ENCODE data around the gene PLPP4. TPM values are rescaled to one million over a fixed set of nuclear protein-coding genes. Genes with fewer than 3 reads are reported as not detected.
A peak's percentile ranks its signal among the peaks of the same experiment; 100 is the strongest.

The PLPP4 gene
- total RNA-seq, 1 donor from 2014 or later, result not detected

DNA sequence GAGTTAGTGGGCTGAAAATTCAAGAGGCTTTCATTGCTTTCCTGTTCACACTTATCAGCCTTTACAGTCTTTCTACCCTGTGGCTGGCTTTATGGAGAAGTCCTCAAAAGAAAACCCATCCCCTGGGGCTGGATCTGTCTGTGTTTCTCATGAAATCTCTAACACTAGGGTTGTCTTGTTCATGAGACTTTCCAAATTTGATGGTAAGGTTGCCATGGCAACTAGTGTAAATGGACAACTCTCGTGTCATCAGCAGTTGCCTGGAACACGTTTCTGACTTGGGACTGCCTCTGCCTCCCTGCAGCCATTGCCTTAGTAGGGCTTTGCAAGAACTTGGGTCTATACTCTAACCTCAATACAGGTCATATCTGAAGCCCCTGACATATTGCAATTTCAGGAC is 35.8 kb upstream of the PLPP4 start:
- Histone ChIP-seq H3K36me3 (no peaks in the 10 kb centered on the region), H3K9me3 (no peaks in the 10 kb centered on the region), H3K4me3 (no peak overlapping the region), H3K27me3 (no peaks in the 10 kb centered on the region), H3K4me1 (no peaks in the 10 kb centered on the region), H3K27ac (no peak overlapping the region)
- TF ChIP-seq, protein P1, sequence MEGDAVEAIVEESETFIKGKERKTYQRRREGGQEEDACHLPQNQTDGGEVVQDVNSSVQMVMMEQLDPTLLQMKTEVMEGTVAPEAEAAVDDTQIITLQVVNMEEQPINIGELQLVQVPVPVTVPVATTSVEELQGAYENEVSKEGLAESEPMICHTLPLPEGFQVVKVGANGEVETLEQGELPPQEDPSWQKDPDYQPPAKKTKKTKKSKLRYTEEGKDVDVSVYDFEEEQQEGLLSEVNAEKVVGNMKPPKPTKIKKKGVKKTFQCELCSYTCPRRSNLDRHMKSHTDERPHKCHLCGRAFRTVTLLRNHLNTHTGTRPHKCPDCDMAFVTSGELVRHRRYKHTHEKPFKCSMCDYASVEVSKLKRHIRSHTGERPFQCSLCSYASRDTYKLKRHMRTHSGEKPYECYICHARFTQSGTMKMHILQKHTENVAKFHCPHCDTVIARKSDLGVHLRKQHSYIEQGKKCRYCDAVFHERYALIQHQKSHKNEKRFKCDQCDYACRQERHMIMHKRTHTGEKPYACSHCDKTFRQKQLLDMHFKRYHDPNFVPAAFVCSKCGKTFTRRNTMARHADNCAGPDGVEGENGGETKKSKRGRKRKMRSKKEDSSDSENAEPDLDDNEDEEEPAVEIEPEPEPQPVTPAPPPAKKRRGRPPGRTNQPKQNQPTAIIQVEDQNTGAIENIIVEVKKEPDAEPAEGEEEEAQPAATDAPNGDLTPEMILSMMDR (IDR thresholded peaks at IDR 0.05), result no peak
- intact Hi-C loops (cut with DNase I), result no loop called here
- DNase-seq (ENCODE audit: low spot score in 2 of 2), result no peak

DNA sequence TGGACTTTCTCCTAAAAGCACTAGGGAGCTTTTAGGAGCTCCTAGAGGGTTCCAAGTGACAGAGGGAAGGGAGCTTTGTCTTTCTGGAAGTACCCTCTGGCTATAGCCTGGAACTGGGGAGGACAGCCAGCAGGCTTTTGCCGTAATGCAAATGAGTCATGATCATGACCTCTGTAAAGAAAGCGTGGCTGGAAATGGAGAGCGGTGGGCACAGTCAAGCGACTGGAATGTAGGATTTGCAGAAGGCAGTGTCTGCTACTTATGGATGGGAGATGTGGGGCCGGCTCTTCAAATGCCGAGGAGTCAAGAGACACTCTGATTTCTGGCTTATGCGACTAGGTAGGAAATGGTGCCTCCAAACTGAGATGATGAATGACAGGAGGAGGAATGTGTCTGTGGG is 34.6 kb upstream of the PLPP4 start:
- H3K27me3 ChIP-seq, result no peaks in the 10 kb centered on the region
- H3K27ac ChIP-seq, result no peak overlapping the region
- DNase-seq (ENCODE audit: low spot score in 2 of 2), result no peak
- intact Hi-C loops (cut with DNase I), result no loop called here
- no peaks in the 10 kb centered on the region for H3K9me3 ChIP-seq
- H3K4me1 ChIP-seq, result no peaks in the 10 kb centered on the region
- H3K36me3 ChIP-seq, result no peaks in the 10 kb centered on the region
- TF ChIP-seq, protein P1 (IDR thresholded peaks at IDR 0.05), result no peak
- no peak overlapping the region for H3K4me3 ChIP-seq

DNA sequence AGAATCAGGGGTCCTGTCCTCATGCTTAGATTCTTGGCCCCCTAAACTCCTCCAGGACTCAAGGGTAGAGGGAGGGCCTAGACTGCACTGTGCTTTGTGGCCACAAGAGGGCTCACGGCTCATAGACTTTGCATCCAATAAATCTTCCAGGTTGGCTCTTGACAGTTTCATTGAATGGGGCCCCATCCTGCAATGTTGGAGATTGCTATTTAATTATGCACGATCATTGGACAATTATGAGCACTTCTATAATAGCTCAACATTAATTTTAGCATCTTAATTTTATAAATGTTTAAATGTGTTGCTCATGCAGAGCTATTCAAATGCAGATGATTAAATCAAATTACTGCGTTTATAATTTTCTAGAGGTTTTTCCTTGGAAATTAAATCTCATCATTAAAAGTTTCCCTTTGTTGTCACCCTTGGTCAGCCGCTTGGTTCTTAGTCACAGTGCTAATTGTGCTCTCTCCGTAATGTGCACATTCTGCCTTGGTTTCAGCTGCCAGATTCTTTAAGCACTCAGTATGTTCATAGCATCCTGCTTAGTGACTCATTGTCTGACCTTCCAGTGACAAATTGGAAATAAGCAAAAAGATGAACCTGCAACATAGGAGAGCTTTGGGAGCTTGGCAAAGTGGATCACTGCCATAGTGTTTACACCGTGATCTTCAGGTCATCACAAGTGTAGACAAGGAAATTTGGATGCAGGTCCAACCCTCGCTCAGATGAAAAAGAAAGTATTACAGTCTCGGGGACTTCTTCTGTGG is 33.4 kb upstream of the PLPP4 start:
- intact Hi-C loops (cut with DNase I), result no loop called here
- no peak overlapping the region for H3K27ac ChIP-seq
- no peaks in the 10 kb centered on the region for H3K9me3 ChIP-seq
- no peaks in the 10 kb centered on the region for H3K4me1 ChIP-seq
- no peak for DNase-seq (ENCODE audit: low spot score in 2 of 2)
- TF ChIP-seq, protein P1 (IDR thresholded peaks at IDR 0.05), result peak in 2 of 3 experiments; percentile 22 to 39
- no peak overlapping the region for H3K4me3 ChIP-seq
- no peaks in the 10 kb centered on the region for H3K36me3 ChIP-seq
- no peaks in the 10 kb centered on the region for H3K27me3 ChIP-seq

DNA sequence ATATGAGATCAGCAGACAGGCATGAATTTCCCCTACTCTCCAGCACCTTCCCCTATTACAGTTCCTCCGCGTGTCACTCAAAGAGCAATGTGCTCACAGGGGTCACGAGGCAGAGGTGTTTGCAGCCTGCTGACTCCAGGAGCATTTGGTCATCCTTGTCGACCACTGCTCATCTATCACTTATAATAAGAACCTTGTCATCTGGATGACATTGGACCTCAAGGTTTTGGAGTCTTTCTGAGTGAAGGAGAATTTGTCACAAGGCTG is 32.9 kb upstream of the PLPP4 start:
- H3K4me3 ChIP-seq, result no peak overlapping the region
- intact Hi-C loops (cut with DNase I), result no loop called here
- H3K9me3 ChIP-seq, result no peaks in the 10 kb centered on the region
- no peak overlapping the region for H3K27ac ChIP-seq
- TF ChIP-seq, protein P1 (IDR thresholded peaks at IDR 0.05), result no peak
- H3K36me3 ChIP-seq, result no peaks in the 10 kb centered on the region
- DNase-seq (ENCODE audit: low spot score in 2 of 2), result no peak
- H3K4me1 ChIP-seq, result no peaks in the 10 kb centered on the region
- no peaks in the 10 kb centered on the region for H3K27me3 ChIP-seq

DNA sequence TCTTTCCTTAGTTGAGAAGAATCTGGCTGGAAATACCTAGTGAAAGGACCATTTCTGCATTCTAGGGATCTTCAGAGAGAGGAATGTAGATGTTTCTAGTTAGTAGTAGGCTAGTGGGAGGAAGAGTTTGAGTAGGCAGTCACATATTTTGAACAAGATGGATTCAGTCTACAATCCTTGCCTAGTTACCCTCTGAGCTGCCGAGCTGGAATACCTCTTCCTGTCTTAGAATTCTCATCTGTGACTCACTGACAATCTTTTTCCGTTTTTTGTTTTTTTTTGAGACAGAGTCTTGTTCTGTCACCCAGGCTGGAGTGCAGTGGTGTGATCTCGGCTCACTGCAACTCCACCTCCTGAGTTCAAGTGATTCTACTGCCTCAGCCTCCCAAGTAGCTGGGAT is 30.7 kb upstream of the PLPP4 start:
- TF ChIP-seq, protein P1 (IDR thresholded peaks at IDR 0.05), result no peak
- intact Hi-C loops (cut with DNase I), result no loop called here
- DNase-seq (ENCODE audit: low spot score in 2 of 2), result no peak
- H3K4me1 ChIP-seq, result no peaks in the 10 kb centered on the region
- H3K27me3 ChIP-seq, result no peaks in the 10 kb centered on the region
- no peaks in the 10 kb centered on the region for H3K36me3 ChIP-seq
- H3K27ac ChIP-seq, result no peak overlapping the region
- H3K4me3 ChIP-seq, result no peak overlapping the region
- H3K9me3 ChIP-seq, result no peaks in the 10 kb centered on the region

DNA sequence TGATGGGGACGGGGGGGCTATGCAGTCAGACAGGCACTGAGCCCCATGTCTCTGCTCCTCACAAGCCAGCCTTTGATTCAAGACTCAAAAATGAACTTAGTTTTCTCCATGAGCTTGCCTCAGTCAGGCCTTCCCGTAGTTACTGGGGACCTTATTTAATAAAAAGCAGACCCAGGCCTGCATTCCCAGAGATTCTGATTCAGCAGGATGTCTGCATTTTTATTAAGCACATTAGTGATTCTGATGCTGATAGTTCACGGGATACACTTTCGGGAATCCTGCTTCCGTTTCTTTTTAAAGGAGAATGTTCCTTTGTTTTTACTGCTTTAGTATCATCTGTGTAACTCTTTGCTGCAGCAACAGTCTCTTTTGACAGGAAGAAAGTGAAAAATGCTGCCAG is 28.3 kb upstream of the PLPP4 start:
- intact Hi-C loops (cut with DNase I), result no loop called here
- TF ChIP-seq, protein P1 (IDR thresholded peaks at IDR 0.05), result no peak

More for the DNA sequence above, 28.3 kb upstream of the PLPP4 start:
- Histone ChIP-seq H3K27me3 (no peaks in the 10 kb centered on the region), H3K9me3 (no peaks in the 10 kb centered on the region), H3K27ac (no peak overlapping the region), H3K4me1 (no peaks in the 10 kb centered on the region), H3K4me3 (no peak overlapping the region), H3K36me3 (no peaks in the 10 kb centered on the region)
- no peak for DNase-seq (ENCODE audit: low spot score in 2 of 2)
